HEK293 (cell line): ENCODE measurements around the gene STK35.

Experiments used
- CTCF ChIA-PET: fragments of 350-600 bp; formaldehyde crosslinking; extraction: SDS; loops from one replicate; lab custom pipeline; 2021; ENCODE audit warnings: antibody characterized with exemption; lab: Yijun Ruan, JAX
- POLR2A ChIA-PET: fragments of 300-600 bp; formaldehyde crosslinking; extraction: SDS; loops from one replicate; lab custom pipeline; 2020; ENCODE audit warnings: antibody characterized with exemption, inconsistent platforms; lab: Yijun Ruan, JAX
- H3K27ac ChIP-seq: fragments of 200-500 bp; sonication (Bioruptor generic); 2 replicates; pipeline ENCODE4 v1.5.1; 2014; ENCODE audit warnings: low read depth, low read length, control low read depth, inconsistent platforms; ENCODE audit errors: extremely low read depth
- H3K36me3 ChIP-seq, 2 experiments: fragments of 200-500 bp in 1 of 2; sonication (Bioruptor generic) in 1 of 2; 1 replicate in 1 of 2; 2 replicates in 1 of 2; pipeline ENCODE4 v1.5.1; 2014 to 2017; ENCODE audit warnings: inconsistent platforms in 2 of 2, low read length in 2 of 2; ENCODE audit not compliant: control insufficient read depth in 2 of 2, insufficient read depth in 1 of 2
- H3K4me1 ChIP-seq: fragments of 200-500 bp; sonication (Bioruptor generic); 2 replicates; pipeline ENCODE4 v1.5.1; 2014; ENCODE audit warnings: mild to moderate bottlenecking, low read length, inconsistent platforms; ENCODE audit not compliant: control insufficient read depth, insufficient read depth
- H3K4me3 ChIP-seq: 2 replicates; pipeline ENCODE4 v1.5.1; 2011; ENCODE audit warnings: low read depth, mild to moderate bottlenecking, control low read depth, low read length, moderate library complexity
- H3K9me3 ChIP-seq: fragments of 200-500 bp; sonication (Bioruptor generic); 2 replicates; pipeline ENCODE4 v1.5.1; 2014; ENCODE audit warnings: low read depth, low read length, inconsistent platforms; ENCODE audit not compliant: control insufficient read depth, insufficient read depth
- HOXC10 ChIP-seq: sonication (generic); formaldehyde crosslinking; IDR thresholded peaks from 2 replicates; pipeline ENCODE4 v1.8.1; 2023; ENCODE audit warnings: mild to moderate bottlenecking, missing genetic modification reagents
- HOXD13 ChIP-seq: sonication (generic); formaldehyde crosslinking; IDR thresholded peaks from 2 replicates; pipeline ENCODE4 v1.8.0; 2022; ENCODE audit warnings: missing genetic modification reagents, borderline replicate concordance
- KLF16 ChIP-seq: fragments of 450-650 bp; formaldehyde crosslinking; IDR thresholded peaks from 2 replicates; pipeline ENCODE4 v1.5.1; 2017; ENCODE audit warnings: missing biosample characterization, missing genetic modification characterization
- ZFP41 ChIP-seq: fragments of 450-650 bp; formaldehyde crosslinking; IDR thresholded peaks from 2 replicates; pipeline ENCODE4 v1.5.1; 2016; ENCODE audit warnings: missing biosample characterization, missing genetic modification characterization, borderline replicate concordance
- ZNF146 ChIP-seq: fragments of 450-650 bp; formaldehyde crosslinking; IDR thresholded peaks from 2 replicates; pipeline ENCODE4 v1.5.1; 2016; ENCODE audit warnings: missing biosample characterization, missing genetic modification characterization
- ZNF169 ChIP-seq: fragments of 450-650 bp; formaldehyde crosslinking; IDR thresholded peaks from 2 replicates; pipeline ENCODE4 v1.5.1; 2016; ENCODE audit warnings: missing biosample characterization, missing genetic modification characterization
- ZNF280C ChIP-seq: fragments of 450-650 bp; formaldehyde crosslinking; IDR thresholded peaks from 2 replicates; pipeline ENCODE4 v1.5.1; 2016; ENCODE audit warnings: missing biosample characterization, missing genetic modification characterization
- ZNF37A ChIP-seq: fragments of 450-650 bp; IDR thresholded peaks from 2 replicates; pipeline ENCODE4 v1.5.1; 2018; ENCODE audit warnings: missing biosample characterization, missing genetic modification characterization
- ZNF394 ChIP-seq: fragments of 450-650 bp; formaldehyde crosslinking; IDR thresholded peaks from 2 replicates; pipeline ENCODE4 v1.5.1; 2016; ENCODE audit warnings: missing biosample characterization, missing genetic modification characterization, mild to moderate bottlenecking, moderate library complexity, borderline replicate concordance
- ZNF416 ChIP-seq: fragments of 450-650 bp; formaldehyde crosslinking; IDR thresholded peaks from 2 replicates; pipeline ENCODE4 v1.5.1; 2016; ENCODE audit warnings: missing biosample characterization, missing genetic modification characterization
- ZNF423 ChIP-seq: fragments of 450-650 bp; formaldehyde crosslinking; IDR thresholded peaks from 2 replicates; pipeline ENCODE4 v1.5.1; 2016; ENCODE audit warnings: missing biosample characterization, missing genetic modification characterization
- ZNF513 ChIP-seq: fragments of 450-650 bp; IDR thresholded peaks from 2 replicates; pipeline ENCODE4 v1.5.1; 2018; ENCODE audit warnings: missing biosample characterization, missing genetic modification characterization
- ZNF555 ChIP-seq: fragments of 450-650 bp; formaldehyde crosslinking; conservative IDR thresholded peaks from 2 replicates; pipeline ENCODE4 v1.5.1; 2017; ENCODE audit warnings: missing biosample characterization, mild to moderate bottlenecking, missing genetic modification characterization, inconsistent platforms
- ZNF580 ChIP-seq: fragments of 450-650 bp; formaldehyde crosslinking; IDR thresholded peaks from 2 replicates; pipeline ENCODE4 v1.5.1; 2016; ENCODE audit warnings: missing biosample characterization, missing genetic modification characterization
- ZNF610 ChIP-seq: fragments of 450-650 bp; formaldehyde crosslinking; IDR thresholded peaks from 2 replicates; pipeline ENCODE4 v1.5.1; 2016; ENCODE audit warnings: missing biosample characterization, missing genetic modification characterization, borderline replicate concordance
- ZNF639 ChIP-seq: fragments of 450-650 bp; formaldehyde crosslinking; IDR thresholded peaks from 2 replicates; pipeline ENCODE4 v1.5.1; 2016; ENCODE audit warnings: missing biosample characterization, missing genetic modification characterization
- ZNF76 ChIP-seq: fragments of 450-650 bp; formaldehyde crosslinking; IDR thresholded peaks from 2 replicates; pipeline ENCODE4; 2016; ENCODE audit warnings: low read depth, missing biosample characterization, missing genetic modification characterization, borderline replicate concordance

STK35 gene

GRCh38 chr20:2174067-2174466, 72.4 kb downstream of the STK35 start:
- Histone ChIP-seq H3K27ac (no peak overlapping the region), H3K9me3 (no peaks in the 10 kb centered on the region), H3K4me1 (no peaks in the 10 kb centered on the region), H3K4me3 (no peak overlapping the region), H3K36me3 (no peaks in the 10 kb centered on the region)
- TF ChIP-seq KLF16: no peak
- no peak for TF ChIP-seq ZNF423 (tag by site-specific recombination)
- peak; percentile 79 for TF ChIP-seq ZNF37A (tag by site-specific recombination)
- CTCF ChIA-PET: interaction anchor here (0.5 to 6.0 kb wide), 14 partner anchors 14 to 409 kb away, joined by 3 to 80 read pairs (median 5); no protein-coding TSS in a partner anchor
- POLR2A ChIA-PET: no interaction called here

GRCh38 chr20:2176946-2177345, 75.3 kb downstream of the STK35 start:
- H3K4me3 ChIP-seq: no peak overlapping the region
- no peak for TF ChIP-seq ZNF555 (tag by site-specific recombination)
- no peak for TF ChIP-seq ZFP41
- no peak for TF ChIP-seq ZNF146 (tag by site-specific recombination)
- TF ChIP-seq ZNF394: no peak
- no peak for TF ChIP-seq ZNF580 (tag by site-specific recombination)
- TF ChIP-seq ZNF639 (tag by site-specific recombination): no peak
- TF ChIP-seq HOXC10 (CRISPR knock-in tag): no peak
- TF ChIP-seq ZNF280C (tag by site-specific recombination): no peak
- no peak for TF ChIP-seq ZNF169 (tag by site-specific recombination)
- TF ChIP-seq ZNF513: no peak
- TF ChIP-seq HOXD13 (CRISPR knock-in tag): no peak
- TF ChIP-seq ZNF610 (tag by site-specific recombination): no peak
- TF ChIP-seq, all 188 proteins: peak for 0
- H3K4me1 ChIP-seq: no peaks in the 10 kb centered on the region
- ChIA-PET POLR2A (no interaction called here), CTCF (interaction anchor here (0.8 kb wide), 1 partner anchor 19 kb away, joined by 3 read pairs; no protein-coding TSS in a partner anchor)
- no peak overlapping the region for H3K27ac ChIP-seq
- no peaks in the 10 kb centered on the region for H3K9me3 ChIP-seq
- no peaks in the 10 kb centered on the region for H3K36me3 ChIP-seq

- Histone ChIP-seq H3K4me3 (no peak overlapping the region), H3K9me3 (no peaks in the 10 kb centered on the region), H3K27ac (no peak overlapping the region), H3K4me1 (no peaks in the 10 kb centered on the region), H3K36me3 (no peaks in the 10 kb centered on the region)
- POLR2A ChIA-PET: no interaction called here
- CTCF ChIA-PET: interaction anchor here (1.1 kb wide), 1 partner anchor 85 kb away, joined by 3 read pairs; no protein-coding TSS in a partner anchor
- no peak for TF ChIP-seq ZNF76 (tag by site-specific recombination)
- TF ChIP-seq ZNF416 (tag by site-specific recombination): no peak
Measured at GRCh38 chr20:2178318-2179232, 76.9 kb downstream of the STK35 start.
